Measurements from ENCODE around the gene TOGARAM2.
"Not testable (repeated sequence)": the region's sequence is repeated elsewhere in the genome, so short reads cannot be mapped to it uniquely, and the experiment has no call there.

TOGARAM2 gene

DNA sequence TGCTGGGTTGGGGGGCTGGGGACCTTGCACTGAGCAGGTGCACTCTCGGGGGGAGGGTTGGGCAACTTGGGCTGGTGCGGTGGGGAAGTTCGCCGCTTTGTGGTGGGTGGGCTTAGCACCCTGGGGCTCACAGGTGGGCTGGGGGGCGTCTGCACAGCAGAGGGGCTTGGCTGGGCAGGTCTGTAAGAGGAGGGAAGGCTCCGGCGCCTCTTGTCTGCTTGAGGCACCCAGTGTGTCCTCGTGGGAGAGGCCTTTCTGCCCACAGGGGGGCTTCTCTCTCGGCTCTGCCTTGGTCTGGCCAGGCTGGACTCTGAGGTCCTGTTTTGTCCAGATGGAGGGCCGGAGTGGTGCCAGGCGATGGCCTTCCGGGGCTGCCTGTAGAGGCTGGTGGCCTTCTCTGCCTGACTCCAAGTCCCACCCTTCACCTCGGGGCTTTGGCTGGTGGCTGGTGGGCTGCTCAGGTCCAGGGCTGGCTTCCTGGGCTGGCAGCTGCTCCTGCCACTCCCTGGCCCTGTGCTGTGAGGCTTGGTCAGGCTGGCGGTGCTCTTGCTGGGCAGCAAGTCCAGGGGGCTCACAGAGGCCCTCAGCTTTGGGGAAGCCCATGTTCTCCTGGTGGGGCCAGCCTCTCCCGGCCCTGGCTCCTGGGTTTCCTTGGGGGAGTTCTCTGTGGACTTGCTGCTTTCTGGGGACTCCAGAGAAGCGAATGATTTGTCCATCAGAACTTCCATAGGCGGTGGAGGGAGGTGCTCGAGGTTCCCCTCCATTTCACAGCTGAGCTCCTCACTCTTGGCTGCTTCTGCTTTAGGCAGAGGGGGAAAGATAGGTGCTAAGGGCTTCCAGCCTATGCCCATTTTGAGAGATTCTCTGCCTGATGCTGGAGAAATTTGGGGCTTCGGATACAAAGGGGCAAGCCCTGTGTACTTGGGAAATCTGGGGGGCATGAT lies 90.2 kb downstream of the TOGARAM2 start:
- DNase-seq (ENCODE audit: low read depth in 1 of 2, low spot score in 1 of 2): no peak

DNA sequence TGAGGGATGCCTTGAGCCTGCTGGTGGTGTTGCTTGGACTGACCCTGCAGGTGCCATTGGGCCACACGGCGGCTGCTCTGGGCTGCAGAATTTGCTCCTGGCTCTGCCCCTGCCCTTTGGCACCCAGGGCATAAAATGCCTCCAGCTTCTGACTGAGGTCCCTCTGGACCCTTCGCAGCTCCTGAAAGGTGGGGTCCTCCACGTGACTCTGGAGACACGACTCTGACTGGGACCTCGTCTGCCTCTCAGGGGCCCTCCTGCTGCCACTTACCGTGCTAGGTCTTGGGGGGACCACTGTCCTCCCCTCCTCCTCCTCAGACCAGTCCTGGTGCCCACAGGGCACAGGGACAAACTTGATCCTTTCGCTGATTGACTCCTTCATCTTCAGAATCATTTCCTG lies 91.2 kb downstream of the TOGARAM2 start:
- no peak for DNase-seq (ENCODE audit: low read depth in 1 of 2, low spot score in 1 of 2)

DNA sequence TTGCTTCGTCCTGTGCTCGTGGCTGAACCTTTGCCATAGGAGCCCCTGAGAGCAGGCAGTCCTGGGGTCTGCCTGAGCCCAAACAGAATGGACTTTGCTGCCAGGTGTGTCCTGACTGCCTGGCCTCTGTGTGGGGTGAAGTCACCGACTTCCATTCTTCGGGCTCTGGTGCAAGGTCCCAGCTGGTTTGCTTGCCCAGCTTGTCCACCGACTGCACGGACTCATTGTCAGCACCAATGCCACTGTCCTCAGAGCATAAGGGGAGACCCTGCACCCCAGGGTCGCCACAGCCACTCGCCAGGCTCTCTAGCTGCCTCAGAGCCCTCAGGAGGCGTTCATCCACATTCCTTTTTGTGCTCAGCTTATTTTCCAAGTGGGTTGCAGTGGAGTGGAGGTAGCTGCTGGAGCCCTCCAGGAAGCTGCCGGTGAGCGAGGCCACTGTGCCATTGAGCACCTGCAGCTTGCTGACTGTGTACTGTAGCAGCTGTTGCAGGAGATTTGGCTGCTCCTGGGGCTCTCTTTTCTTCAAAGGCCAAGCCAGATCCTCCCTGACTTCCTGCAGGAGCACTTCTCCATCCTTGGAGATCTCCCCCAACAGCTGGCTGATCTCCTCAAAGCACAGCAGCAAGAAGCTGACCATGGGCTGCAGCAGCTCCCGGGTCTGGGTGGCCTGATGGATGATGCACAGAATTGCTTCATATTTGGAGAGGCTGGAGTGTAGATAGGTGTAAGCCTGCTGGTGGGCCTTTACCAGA lies 92.0 kb downstream of the TOGARAM2 start:
- no peak for DNase-seq (ENCODE audit: low read depth in 1 of 2, low spot score in 1 of 2)

DNA sequence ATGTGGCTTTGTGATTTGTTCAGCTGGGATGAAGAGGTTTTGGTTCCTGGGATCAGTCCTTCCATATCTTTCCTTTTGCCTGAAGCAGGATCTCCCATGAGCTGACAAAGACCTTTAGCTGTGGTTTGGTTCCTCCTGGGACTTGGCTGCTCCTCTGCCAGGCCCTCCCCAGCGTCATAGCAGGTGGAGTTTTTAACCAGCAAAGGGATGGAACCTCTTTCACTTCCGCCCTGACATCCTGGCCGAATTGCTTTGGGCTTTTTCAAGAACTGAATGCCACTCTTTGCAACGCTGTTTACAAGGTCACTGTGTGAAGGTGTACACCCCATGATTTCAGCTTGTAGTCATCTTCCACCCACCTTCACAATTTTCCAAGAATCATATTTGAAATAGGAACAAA lies 92.8 kb downstream of the TOGARAM2 start:
- no peak for DNase-seq (ENCODE audit: low read depth in 1 of 2, low spot score in 1 of 2)

DNA sequence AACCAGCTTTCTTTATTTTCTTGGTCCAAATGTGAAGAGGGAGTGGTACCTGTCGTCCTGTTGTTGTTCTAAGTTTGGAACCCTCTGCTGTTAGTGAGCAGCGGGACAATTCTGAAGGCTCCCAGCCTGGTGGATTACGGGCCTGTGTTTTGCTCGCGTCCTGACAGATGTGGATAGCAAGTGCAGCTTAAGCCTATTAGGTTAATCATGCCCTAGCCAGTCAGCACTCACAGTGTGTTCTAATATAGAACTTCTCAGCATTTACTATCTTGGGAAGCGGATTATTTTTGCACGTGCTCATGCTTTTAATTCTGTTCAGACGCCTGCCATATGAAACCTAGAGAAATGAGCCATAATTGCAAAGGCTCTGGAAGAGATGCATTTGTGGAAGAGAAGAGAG lies 93.3 kb downstream of the TOGARAM2 start, which contains the start of gene PCARE:
Gene PCARE (minus strand): TSS at position 113 of the 400 bp plus-strand sequence. CDS start 262 bp downstream, outside the sequence.
- DNase-seq (ENCODE audit: low read depth in 1 of 2, low spot score in 1 of 2): no peak

DNA sequence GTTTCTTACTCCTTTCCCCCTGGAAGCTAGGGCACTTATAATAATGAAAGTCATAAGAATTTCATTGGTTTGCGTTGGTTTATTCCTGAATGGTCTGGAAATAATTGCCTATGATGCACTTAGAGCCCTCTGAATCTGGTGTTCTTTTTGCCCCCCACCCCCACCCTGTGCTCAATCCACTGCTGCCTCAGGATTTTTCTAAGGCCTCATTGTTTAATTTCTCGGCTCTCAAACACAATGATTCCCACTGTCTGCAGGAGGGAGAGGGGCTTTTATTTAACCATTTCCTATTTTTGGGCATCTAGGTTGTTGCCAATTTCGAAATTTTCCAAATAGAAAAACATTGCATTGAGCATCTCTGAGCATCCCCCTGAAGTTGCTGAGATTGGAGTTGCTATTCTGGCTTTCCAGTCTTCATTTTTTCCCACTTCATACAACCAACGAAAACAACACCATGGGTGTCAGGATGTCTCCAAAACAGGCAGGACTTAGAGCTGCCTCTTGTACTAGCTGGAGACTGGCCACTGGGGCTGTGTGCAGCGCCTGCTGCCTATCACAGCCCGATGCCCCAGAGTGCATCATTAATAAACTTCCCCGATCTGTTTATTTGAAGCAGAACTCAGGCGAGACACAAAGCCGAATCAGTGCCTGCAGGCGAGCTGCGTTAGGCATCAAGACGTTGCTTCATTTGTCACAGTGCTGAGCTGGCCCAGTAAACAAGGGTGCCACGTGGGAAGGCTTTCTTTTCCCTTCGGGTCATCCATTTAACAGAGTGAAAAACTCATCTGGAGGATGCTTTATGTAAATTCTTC lies 95.0 kb downstream of the TOGARAM2 start:
- no peak for DNase-seq (ENCODE audit: low read depth in 1 of 2, low spot score in 1 of 2)

DNA sequence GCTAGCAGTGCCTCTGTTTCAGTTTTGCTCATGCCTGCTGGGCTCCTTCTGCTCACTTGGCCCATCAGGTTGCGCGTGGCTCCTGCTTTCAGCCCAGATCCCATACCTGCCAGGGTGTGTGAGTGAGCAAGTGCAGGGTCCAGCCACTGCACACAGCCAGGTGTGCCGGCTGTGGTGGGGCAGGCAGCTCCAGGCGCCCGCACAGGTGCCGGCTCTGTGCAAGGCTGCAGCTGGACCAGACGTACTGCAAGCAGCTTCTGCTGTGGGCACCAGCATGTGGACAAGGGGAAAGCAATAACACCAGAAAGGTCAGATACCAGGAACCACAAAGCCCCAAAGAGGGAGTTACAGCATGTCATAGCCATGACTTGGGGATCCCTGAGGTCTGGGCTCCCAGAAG lies 98.8 kb downstream of the TOGARAM2 start:
- no peak for DNase-seq (ENCODE audit: low read depth in 1 of 2, low spot score in 1 of 2)

DNA sequence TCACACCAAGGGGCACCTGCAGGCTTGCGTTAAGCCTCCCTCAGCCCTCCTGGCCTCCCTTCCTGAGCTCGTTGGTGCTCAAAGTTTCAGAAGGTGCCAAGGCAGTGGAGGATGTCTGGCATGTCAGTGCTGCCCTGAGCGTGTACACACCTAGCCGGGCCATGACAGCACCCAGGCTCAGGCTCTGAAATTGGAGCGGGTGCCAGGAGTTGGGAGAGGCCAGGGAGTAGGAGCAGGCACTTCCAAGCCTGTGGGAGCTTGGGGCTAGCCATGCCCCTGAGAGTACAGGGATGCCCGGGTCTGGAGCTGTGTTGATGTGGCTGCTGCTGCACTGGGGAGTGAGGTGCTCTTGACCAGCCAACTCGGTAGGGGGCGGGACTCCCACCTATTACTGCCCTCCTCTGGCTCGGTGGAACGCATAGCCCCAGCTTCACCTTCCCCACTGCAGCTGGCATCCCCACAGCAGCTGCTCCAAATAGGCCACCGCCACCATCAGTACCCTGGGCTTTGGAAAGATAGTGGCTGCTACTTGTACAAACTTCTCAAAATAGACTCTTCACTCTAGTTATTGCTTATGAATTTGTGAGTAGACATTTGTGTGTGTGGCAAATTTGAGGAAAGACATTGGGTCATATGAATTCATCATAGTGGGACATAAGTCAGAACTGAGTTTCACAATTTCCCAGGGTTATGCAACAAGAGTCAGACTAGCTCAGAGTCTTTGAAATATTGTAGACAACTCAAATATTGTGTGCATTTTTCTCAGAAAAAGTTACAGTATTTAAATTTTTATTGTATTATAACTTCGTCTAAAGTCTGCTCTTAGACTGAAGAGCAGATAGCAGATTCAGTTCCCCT lies 100.0 kb downstream of the TOGARAM2 start:
- no peak for DNase-seq (ENCODE audit: low read depth in 1 of 2, low spot score in 1 of 2)

DNA sequence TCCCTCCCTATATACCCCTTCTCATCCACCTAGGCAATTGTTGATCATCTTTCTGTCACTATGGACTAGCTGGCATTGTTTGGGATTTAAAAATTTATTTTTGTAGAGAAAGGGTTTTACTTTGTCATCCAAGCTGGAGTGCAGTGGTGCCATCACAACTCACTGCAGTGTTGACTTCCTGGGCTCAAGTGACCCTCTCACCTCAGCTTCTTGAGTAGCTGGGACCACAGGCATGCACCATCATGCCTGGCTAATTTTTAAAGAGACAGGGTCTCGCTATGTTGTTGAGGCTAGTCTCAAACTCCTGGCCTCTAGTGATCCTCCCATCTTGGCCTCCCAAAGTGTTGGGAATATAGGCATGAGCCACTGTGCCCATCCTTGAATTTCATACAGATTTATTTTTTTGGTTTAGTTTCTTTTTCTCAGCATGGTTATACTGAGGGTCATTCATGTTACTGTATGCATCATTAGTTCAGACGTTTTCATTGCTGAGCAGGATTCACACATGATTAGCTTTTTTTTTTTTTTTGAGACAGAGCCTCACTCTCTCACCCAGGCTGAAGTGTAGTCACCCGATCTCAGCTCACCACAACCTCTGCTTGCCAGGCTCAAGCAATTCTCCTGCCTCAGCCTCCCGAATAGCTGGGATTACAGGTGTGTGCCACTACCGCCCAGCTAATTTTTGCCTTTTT lies 101.9 kb downstream of the TOGARAM2 start:
- no peak for DNase-seq (ENCODE audit: low read depth in 1 of 2, low spot score in 1 of 2)

DNA sequence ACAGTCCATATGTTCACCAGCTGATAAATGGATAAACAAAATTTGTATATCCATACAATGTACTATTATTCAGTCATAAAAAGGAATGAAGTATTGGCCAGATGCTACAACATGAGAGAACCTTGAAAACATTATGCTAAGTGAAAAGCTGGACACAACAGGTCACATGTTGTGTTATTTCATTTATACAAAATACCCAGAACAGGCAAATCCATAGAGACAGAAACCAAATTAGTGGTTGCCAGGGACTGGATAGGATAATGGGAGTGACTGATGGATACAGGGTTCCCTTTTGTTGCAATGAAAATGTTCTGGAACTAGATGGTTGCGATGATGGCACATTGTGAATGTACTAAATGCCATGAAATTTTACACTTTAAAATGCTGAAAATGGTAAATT lies 103.5 kb downstream of the TOGARAM2 start:
- DNase-seq (ENCODE audit: low read depth in 1 of 2, low spot score in 1 of 2): no peak

DNA sequence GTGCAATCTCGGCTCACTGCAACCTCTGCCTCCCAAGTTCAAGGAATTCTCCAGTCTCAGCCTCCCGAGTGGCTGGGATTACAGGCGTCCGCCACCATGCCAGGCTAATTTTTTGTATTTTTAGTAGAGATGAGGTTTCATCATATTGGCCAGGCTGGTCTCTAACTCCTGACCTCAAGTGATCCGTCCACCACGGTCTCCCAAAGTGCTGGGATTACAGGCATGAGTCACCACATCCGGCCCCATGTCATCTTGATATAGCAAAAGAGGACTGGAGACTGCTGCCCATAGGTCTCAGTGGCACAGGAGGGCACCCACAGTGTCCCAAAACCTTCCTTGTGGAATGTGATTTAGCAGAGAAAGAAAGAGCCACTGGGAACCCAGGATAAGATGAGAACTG lies 109.2 kb downstream of the TOGARAM2 start:
- not testable (repeated sequence) for DNase-seq (ENCODE audit: low read depth in 1 of 2, low spot score in 1 of 2)

DNA sequence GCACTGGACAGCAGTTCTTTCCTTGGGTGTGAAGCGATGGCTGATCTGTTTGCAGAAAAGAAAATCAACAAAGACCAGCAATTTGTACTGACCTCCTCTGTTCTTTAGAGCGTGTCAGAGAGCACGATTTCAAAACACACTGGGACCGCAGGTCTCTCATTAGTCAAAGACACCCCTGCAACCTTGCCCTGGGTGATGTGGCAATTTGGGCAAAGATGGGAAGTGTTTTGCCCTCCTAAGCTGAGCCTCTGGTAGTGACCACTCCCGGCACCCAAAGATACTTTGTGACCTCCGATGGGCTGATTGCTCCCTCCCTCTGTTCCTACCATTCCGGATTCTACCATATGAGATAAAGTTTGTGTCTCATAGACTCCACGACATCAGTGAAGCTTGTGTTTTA lies 115.9 kb downstream of the TOGARAM2 start:
- DNase-seq (ENCODE audit: low read depth in 1 of 2, low spot score in 1 of 2): no peak

DNA sequence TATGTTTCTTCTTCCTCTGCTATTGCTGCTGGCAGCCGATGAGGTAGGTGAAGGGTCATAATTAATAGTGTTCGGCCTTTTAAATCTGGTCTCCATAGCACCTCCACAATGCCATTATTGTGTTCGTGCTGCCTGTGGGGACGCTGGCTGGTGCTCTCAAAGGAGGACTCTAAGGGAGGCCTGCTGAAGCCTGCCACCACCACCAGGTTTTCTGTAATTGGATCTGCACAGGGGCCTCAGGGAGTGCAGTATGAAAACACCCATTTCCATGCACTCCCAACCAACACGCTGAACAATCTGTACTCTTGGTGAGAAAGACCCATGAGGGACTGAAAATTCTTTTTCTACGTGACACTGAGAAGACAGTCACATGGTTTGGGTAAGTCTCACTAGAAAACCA lies 116.5 kb downstream of the TOGARAM2 start:
- DNase-seq (ENCODE audit: low read depth in 1 of 2, low spot score in 1 of 2): no peak

DNA sequence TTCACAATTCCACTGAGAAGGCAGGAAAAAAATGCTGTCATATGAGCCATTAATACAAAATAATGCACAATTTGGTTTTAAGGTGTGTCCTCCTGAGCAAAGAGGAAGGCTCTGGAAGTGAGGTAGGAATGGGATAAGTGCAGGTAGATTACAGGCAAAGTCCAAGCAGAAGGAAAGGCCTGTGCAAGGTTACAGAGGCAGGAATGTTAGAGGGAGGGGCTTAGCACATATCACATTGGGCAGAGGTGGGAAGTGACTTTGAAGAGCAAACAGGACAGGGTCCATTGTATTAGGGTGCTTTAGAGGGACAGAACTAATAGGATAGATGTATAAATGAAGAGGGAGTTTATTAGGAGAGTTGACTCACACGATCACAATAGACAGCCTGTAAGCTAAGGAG lies 119.5 kb downstream of the TOGARAM2 start:
- no peak for DNase-seq (ENCODE audit: low read depth in 1 of 2, low spot score in 1 of 2)
